Fibroblast of villous mesenchyme (primary cell): ENCODE measurements around the gene LCN15. TPM values are rescaled to one million over a fixed set of nuclear protein-coding genes. Genes with fewer than 3 reads are reported as not detected.
"Not testable (repeated sequence)": the region's sequence is repeated elsewhere in the genome, so short reads cannot be mapped to it uniquely, and the experiment has no call there.

ENCODE experiments used
- DNase-seq: peaks from one replicate; pipeline ENCODE4 v3.0.0-alpha.2; 2010; ENCODE audit warnings: low read depth
- H3K4me3 ChIP-seq: 2 replicates; pipeline ENCODE4 v1.5.1; 2011; ENCODE audit warnings: low read depth, mild to moderate bottlenecking, low read length
- CTCF ChIP-seq: IDR thresholded peaks from 2 replicates; pipeline ENCODE4 v1.5.1; 2012; ENCODE audit warnings: low read depth, mild to moderate bottlenecking, low read length; ENCODE audit not compliant: insufficient read depth
- total RNA-seq: library from RNA; depleted of rRNA; stranded (reverse); fragments of >200 nt; gene quantifications from 2 replicates; pipeline ENCODE4 v1.2.3, GENCODE V29; 2012

Gene LCN15
- total RNA-seq, 1 donor = not detected

GRCh38 chr9:136766410-136767120 lies 2.2 kb upstream of the LCN15 start:
- peak; percentile 49 for TF ChIP-seq CTCF
- not testable (repeated sequence) for H3K4me3 ChIP-seq
- DNase-seq = peak; percentile 51

- H3K4me3 ChIP-seq, DNase-seq: not testable (repeated sequence)
These were observed 1.6 kb upstream of the LCN15 start for GRCh38 chr9:136765745-136766409.

GRCh38 chr9:136765041-136765440 lies 723 bp upstream of the LCN15 start:
- no peak overlapping the region for H3K4me3 ChIP-seq
- TF ChIP-seq CTCF = no peak
- DNase-seq = no peak

GRCh38 chr9:136763649-136764035 lies 676 bp downstream of the LCN15 start:
- TF ChIP-seq CTCF = no peak
- no peak for DNase-seq
- H3K4me3 ChIP-seq = no peak overlapping the region

GRCh38 chr9:136762915-136763648 lies 1.2 kb downstream of the LCN15 start:
- H3K4me3 ChIP-seq = no peak overlapping the region
- DNase-seq = no peak
- TF ChIP-seq CTCF = no peak

GRCh38 chr9:136762221-136762691 lies 2.1 kb downstream of the LCN15 start:
- H3K4me3 ChIP-seq = no peak overlapping the region
- no peak for TF ChIP-seq CTCF
- no peak for DNase-seq

GRCh38 chr9:136761545-136761981 lies 2.8 kb downstream of the LCN15 start:
- TF ChIP-seq CTCF = no peak
- no peak overlapping the region for H3K4me3 ChIP-seq
- DNase-seq = no peak
